RWPE2 (cell line): ENCODE measurements around the gene FHL3.

ENCODE experiments used
- ATAC-seq: fragments of 200-7000 bp; cut with Tn5 transposase; 3 replicates; pipeline ENCODE4 v1.9.1; 2021; ENCODE audit warnings: low read depth
- DNase-seq: peaks from one replicate; pipeline ENCODE4 v3.0.0-alpha.2; 2020; ENCODE audit warnings: low spot score
- H3K27ac ChIP-seq: fragments of 450-650 bp; 2 replicates; pipeline ENCODE4 v1.5.1; 2017; ENCODE audit warnings: mild to moderate bottlenecking; ENCODE audit not compliant: poor library complexity, severe bottlenecking
- H3K27me3 ChIP-seq: fragments of 250-450 bp; sonication (Bioruptor Pico); 2 replicates; pipeline ENCODE4 v1.5.1; 2021; ENCODE audit warnings: mild to moderate bottlenecking, moderate library complexity; ENCODE audit not compliant: insufficient read depth, poor library complexity, severe bottlenecking
- H3K36me3 ChIP-seq: fragments of 250-450 bp; sonication (Bioruptor Pico); 2 replicates; pipeline ENCODE4 v1.5.1; 2020; ENCODE audit warnings: low read depth, mild to moderate bottlenecking, moderate library complexity
- H3K4me1 ChIP-seq: fragments of 250-450 bp; sonication (Bioruptor Pico); 2 replicates; pipeline ENCODE4 v1.5.1; 2021; ENCODE audit warnings: mild to moderate bottlenecking, moderate library complexity; ENCODE audit not compliant: insufficient read depth, poor library complexity, severe bottlenecking
- H3K4me3 ChIP-seq: fragments of 250-450 bp; sonication (Bioruptor Pico); 2 replicates; pipeline ENCODE4 v1.5.1; 2021; ENCODE audit warnings: mild to moderate bottlenecking, moderate library complexity; ENCODE audit not compliant: severe bottlenecking
- H3K9me3 ChIP-seq: fragments of 250-450 bp; sonication (Bioruptor Pico); 2 replicates; pipeline ENCODE4 v1.5.1; 2021; ENCODE audit warnings: mild to moderate bottlenecking, moderate library complexity; ENCODE audit not compliant: severe bottlenecking
- TF ChIP-seq, protein P1 (sequence below): fragments of 450-650 bp; IDR thresholded peaks from one replicate; pipeline ENCODE4 v1.5.1; 2017; ENCODE audit warnings: mild to moderate bottlenecking, moderate library complexity; ENCODE audit not compliant: poor library complexity, severe bottlenecking

FHL3 gene

DNA sequence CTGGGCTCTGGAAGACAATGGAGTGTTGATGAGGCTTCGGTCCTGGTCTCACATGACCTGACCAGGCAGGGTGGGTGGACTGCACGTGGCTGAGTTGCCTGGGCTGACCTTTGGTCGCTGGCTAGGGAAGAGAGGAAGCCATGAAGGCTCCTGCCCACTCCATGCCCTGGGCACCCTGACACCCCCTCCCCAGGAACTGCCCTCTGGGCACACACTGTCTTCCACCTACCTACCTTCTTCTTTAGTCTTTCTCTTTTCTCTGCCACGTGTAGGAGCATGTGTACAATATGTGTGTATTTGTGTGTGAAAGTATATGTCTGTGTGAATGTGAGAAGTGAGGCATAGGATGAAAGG is 26.2 kb upstream of the FHL3 start:
- no peaks in the 10 kb centered on the region for H3K9me3 ChIP-seq
- peaks cover 41% of the 10 kb centered on the region for H3K4me1 ChIP-seq
- no peak overlapping the region for H3K4me3 ChIP-seq
- DNase-seq = no peak
- H3K36me3 ChIP-seq = no peaks in the 10 kb centered on the region
- H3K27ac ChIP-seq = no peak overlapping the region
- H3K27me3 ChIP-seq = no peaks in the 10 kb centered on the region
- ATAC-seq = no peak
- TF ChIP-seq, protein P1, sequence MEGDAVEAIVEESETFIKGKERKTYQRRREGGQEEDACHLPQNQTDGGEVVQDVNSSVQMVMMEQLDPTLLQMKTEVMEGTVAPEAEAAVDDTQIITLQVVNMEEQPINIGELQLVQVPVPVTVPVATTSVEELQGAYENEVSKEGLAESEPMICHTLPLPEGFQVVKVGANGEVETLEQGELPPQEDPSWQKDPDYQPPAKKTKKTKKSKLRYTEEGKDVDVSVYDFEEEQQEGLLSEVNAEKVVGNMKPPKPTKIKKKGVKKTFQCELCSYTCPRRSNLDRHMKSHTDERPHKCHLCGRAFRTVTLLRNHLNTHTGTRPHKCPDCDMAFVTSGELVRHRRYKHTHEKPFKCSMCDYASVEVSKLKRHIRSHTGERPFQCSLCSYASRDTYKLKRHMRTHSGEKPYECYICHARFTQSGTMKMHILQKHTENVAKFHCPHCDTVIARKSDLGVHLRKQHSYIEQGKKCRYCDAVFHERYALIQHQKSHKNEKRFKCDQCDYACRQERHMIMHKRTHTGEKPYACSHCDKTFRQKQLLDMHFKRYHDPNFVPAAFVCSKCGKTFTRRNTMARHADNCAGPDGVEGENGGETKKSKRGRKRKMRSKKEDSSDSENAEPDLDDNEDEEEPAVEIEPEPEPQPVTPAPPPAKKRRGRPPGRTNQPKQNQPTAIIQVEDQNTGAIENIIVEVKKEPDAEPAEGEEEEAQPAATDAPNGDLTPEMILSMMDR = no peak

GRCh38 chr1:38030596-38031512 is 25.5 kb upstream of the FHL3 start:
- Histone ChIP-seq H3K27ac (peak overlapping the region; percentile 90), H3K36me3 (peaks cover 5% of the 10 kb centered on the region), H3K4me1 (peaks cover 41% of the 10 kb centered on the region), H3K27me3 (no peaks in the 10 kb centered on the region), H3K9me3 (no peaks in the 10 kb centered on the region), H3K4me3 (no peak overlapping the region)
- TF ChIP-seq, protein P1 = no peak
- ATAC-seq (no peak), DNase-seq (no peak)

GRCh38 chr1:38029685-38030511 is 24.6 kb upstream of the FHL3 start:
- ATAC-seq (peak; percentile 69), DNase-seq (peak; percentile 84)
- no peaks in the 10 kb centered on the region for H3K9me3 ChIP-seq
- peak overlapping the region; percentile 90 for H3K27ac ChIP-seq
- H3K36me3 ChIP-seq = peaks cover 14% of the 10 kb centered on the region
- no peaks in the 10 kb centered on the region for H3K27me3 ChIP-seq
- TF ChIP-seq, protein P1 = no peak
- H3K4me3 ChIP-seq = no peak overlapping the region
- H3K4me1 ChIP-seq = peaks cover 48% of the 10 kb centered on the region

DNA sequence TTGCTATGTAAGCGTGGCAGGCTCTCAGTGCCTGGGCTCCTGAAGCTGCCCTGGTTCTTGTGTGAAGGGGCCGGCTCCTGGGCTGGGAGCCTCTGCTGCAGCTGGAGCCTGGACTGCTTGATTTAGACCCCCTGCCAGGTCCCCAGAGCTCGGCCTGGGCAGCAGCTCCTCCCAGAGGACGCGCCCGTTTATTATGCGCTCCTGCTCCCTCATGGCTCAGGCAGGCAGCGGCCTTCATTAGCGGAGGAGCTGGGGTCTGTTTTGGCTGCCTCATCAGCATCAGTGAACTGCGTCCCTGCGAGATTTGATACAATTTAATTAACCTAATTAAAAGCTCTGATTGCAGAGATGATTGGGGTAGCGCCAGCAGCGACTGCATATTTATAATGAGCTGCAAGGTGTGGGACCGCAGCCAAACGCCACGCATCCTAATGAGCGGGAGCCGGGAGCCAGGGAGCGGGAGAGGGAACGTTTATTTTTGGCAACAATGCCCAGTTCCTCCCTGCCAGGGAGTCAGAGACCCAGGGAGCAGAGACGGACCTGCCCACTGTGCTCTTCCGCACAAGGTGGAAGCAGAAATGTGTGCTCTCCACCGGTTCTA is 23.9 kb upstream of the FHL3 start:
- no peaks in the 10 kb centered on the region for H3K9me3 ChIP-seq
- H3K36me3 ChIP-seq = peaks cover 19% of the 10 kb centered on the region
- no peak overlapping the region for H3K4me3 ChIP-seq
- H3K4me1 ChIP-seq = peaks cover 49% of the 10 kb centered on the region
- TF ChIP-seq, protein P1 = no peak
- peak overlapping the region; percentile 90 for H3K27ac ChIP-seq
- no peaks in the 10 kb centered on the region for H3K27me3 ChIP-seq
- DNase-seq (no peak), ATAC-seq (no peak)
